ENCODE measurements around the gene BSG.

- TF ChIP-seq CTCF (conservative IDR thresholded peaks at IDR 0.05; ENCODE audit: low read length), result no peak
- no peak for TF ChIP-seq EZH2phosphoT487 (IDR thresholded peaks at IDR 0.05; ENCODE audit: borderline replicate concordance)
Observed at GRCh38 chr19:609004-609346, 36.6 kb downstream of the BSG start.

Measured in Loucy (cell line).